ENCODE data around the gene ZNF319. TPM values are rescaled to one million over a fixed set of nuclear protein-coding genes. Genes with fewer than 3 reads are reported as not detected.

Gene ZNF319
- total RNA-seq, 1 donor from 2014 or later: 14.9 TPM

- no peaks in the 10 kb centered on the region for H3K9me3 Mint-ChIP-seq (ENCODE audit: low read depth)
Observed at GRCh38 chr16:57961538-57961937, 38.9 kb downstream of the ZNF319 start.

GRCh38 chr16:57960826-57961472 is 39.5 kb downstream of the ZNF319 start:
- no peak for TF ChIP-seq CTCF (IDR thresholded peaks at IDR 0.05; ENCODE audit: unreplicated experiment)
- Mint-ChIP-seq H3K4me3 (ENCODE audit: low read depth) (no peak overlapping the region), H3K4me1 (ENCODE audit: low read depth) (peaks cover 5% of the 10 kb centered on the region), H3K36me3 (ENCODE audit: insufficient read depth) (no peaks in the 10 kb centered on the region), H3K27me3 (peaks cover 8% of the 10 kb centered on the region), H3K27ac (no peak overlapping the region), H3K9me3 (ENCODE audit: low read depth) (no peaks in the 10 kb centered on the region)
- DNase-seq (ENCODE audit: low spot score, unreplicated experiment): no peak

More at GRCh38 chr16:57961538-57961937, 38.9 kb downstream of the ZNF319 start:
- Mint-ChIP-seq H3K4me1 (ENCODE audit: low read depth) (peaks cover 5% of the 10 kb centered on the region), H3K36me3 (ENCODE audit: insufficient read depth) (no peaks in the 10 kb centered on the region), H3K27me3 (peaks cover 8% of the 10 kb centered on the region), H3K4me3 (ENCODE audit: low read depth) (no peak overlapping the region), H3K27ac (no peak overlapping the region)
- TF ChIP-seq CTCF (IDR thresholded peaks at IDR 0.05; ENCODE audit: unreplicated experiment): no peak
- no peak for DNase-seq (ENCODE audit: low spot score, unreplicated experiment)

GRCh38 chr16:57960310-57960709 is 40.2 kb downstream of the ZNF319 start:
- TF ChIP-seq CTCF (IDR thresholded peaks at IDR 0.05; ENCODE audit: unreplicated experiment): no peak
- Mint-ChIP-seq H3K9me3 (ENCODE audit: low read depth) (no peaks in the 10 kb centered on the region), H3K36me3 (ENCODE audit: insufficient read depth) (no peaks in the 10 kb centered on the region), H3K27ac (no peak overlapping the region), H3K4me1 (ENCODE audit: low read depth) (peaks cover 5% of the 10 kb centered on the region), H3K4me3 (ENCODE audit: low read depth) (no peak overlapping the region), H3K27me3 (peaks cover 11% of the 10 kb centered on the region)
- no peak for DNase-seq (ENCODE audit: low spot score, unreplicated experiment)

GRCh38 chr16:57959804-57960203 is 40.7 kb downstream of the ZNF319 start:
- H3K36me3 Mint-ChIP-seq (ENCODE audit: insufficient read depth): no peaks in the 10 kb centered on the region
- no peak for TF ChIP-seq CTCF (IDR thresholded peaks at IDR 0.05; ENCODE audit: unreplicated experiment)
- H3K4me3 Mint-ChIP-seq (ENCODE audit: low read depth): no peak overlapping the region
- peaks cover 5% of the 10 kb centered on the region for H3K4me1 Mint-ChIP-seq (ENCODE audit: low read depth)
- H3K9me3 Mint-ChIP-seq (ENCODE audit: low read depth): no peaks in the 10 kb centered on the region
- DNase-seq (ENCODE audit: low spot score, unreplicated experiment): no peak
- H3K27ac Mint-ChIP-seq: no peak overlapping the region
- H3K27me3 Mint-ChIP-seq: peaks cover 11% of the 10 kb centered on the region

GRCh38 chr16:57959121-57959520 is 41.4 kb downstream of the ZNF319 start:
- H3K4me3 Mint-ChIP-seq (ENCODE audit: low read depth): no peak overlapping the region
- TF ChIP-seq CTCF (IDR thresholded peaks at IDR 0.05; ENCODE audit: unreplicated experiment): no peak
- no peaks in the 10 kb centered on the region for H3K36me3 Mint-ChIP-seq (ENCODE audit: insufficient read depth)
- peaks cover 11% of the 10 kb centered on the region for H3K27me3 Mint-ChIP-seq
- no peak overlapping the region for H3K27ac Mint-ChIP-seq
- H3K9me3 Mint-ChIP-seq (ENCODE audit: low read depth): no peaks in the 10 kb centered on the region
- no peak for DNase-seq (ENCODE audit: low spot score, unreplicated experiment)
- peaks cover 5% of the 10 kb centered on the region for H3K4me1 Mint-ChIP-seq (ENCODE audit: low read depth)
